Activated CD4-positive, alpha-beta memory T cell treated with anti-CD3 and anti-CD28 coated beads, Interleukin-2, amount 10 ng/mL, durations not matched to agents 7 days and 5 days (primary cell): ENCODE results near the gene SEMA4D. TPM values are rescaled to one million over a fixed set of nuclear protein-coding genes. Genes with fewer than 3 reads are reported as not detected.

Experiments
- CTCF ChIA-PET: fragments of 350-600 bp; sonication (Branson Sonifier 250); formaldehyde crosslinking; loops from one replicate; lab custom pipeline; 2021; ENCODE audit warnings: antibody characterized with exemption, inconsistent platforms; lab: Charles Lee
- POLR2A ChIA-PET: fragments of 350-600 bp; sonication (Branson Sonifier 250); formaldehyde crosslinking; loops from one replicate; lab custom pipeline; 2021; ENCODE audit warnings: antibody characterized with exemption; lab: Charles Lee
- DNase-seq: peaks from one replicate; pipeline ENCODE4 v3.0.0-alpha.2; 2020
- H3K27ac Mint-ChIP-seq: one replicate; pipeline ENCODE4 v1.8.0; 2021; ENCODE audit warnings: mild to moderate bottlenecking, mixed read lengths
- H3K27me3 Mint-ChIP-seq: one replicate; pipeline ENCODE4 v1.8.0; 2021; ENCODE audit warnings: mixed read lengths
- H3K36me3 Mint-ChIP-seq: one replicate; pipeline ENCODE4 v1.8.0; 2021; ENCODE audit warnings: low read depth, mixed read lengths
- H3K4me1 Mint-ChIP-seq: one replicate; pipeline ENCODE4 v1.8.0; 2021; ENCODE audit warnings: mixed read lengths
- H3K4me3 Mint-ChIP-seq: one replicate; pipeline ENCODE4 v1.8.0; 2021; ENCODE audit warnings: mild to moderate bottlenecking, mixed read lengths
- H3K9me3 Mint-ChIP-seq: one replicate; pipeline ENCODE4 v1.8.0; 2021; ENCODE audit warnings: mixed read lengths
- total RNA-seq, 2 experiments: library from RNA; stranded (reverse); gene quantifications; one replicate each; pipeline ENCODE4 v1.2.3, GENCODE V29; 2021

The SEMA4D gene
- total RNA-seq, 2 experiments from 2014 or later = 339 to 350 TPM

GRCh38 chr9:89497257-89497963 is 503 bp downstream of the SEMA4D start:
- CTCF ChIA-PET = interaction anchor here (1.5 to 3.0 kb wide), 2 partner anchors 52 to 68 kb away, joined by 3 to 30 read pairs; no protein-coding TSS in a partner anchor
- H3K36me3 Mint-ChIP-seq = peaks cover 43% of the 10 kb centered on the region
- DNase-seq = peak; percentile 62
- no peaks in the 10 kb centered on the region for H3K9me3 Mint-ChIP-seq
- peak overlapping the region; percentile 96 for H3K27ac Mint-ChIP-seq
- H3K4me1 Mint-ChIP-seq = peaks cover 83% of the 10 kb centered on the region
- H3K4me3 Mint-ChIP-seq = peak overlapping the region; percentile 95
- POLR2A ChIA-PET = interaction anchor here (0.7 to 3.0 kb wide), 13 partner anchors 13 to 87 kb away, joined by 3 to 23 read pairs (median 4); no protein-coding TSS in a partner anchor
- no peaks in the 10 kb centered on the region for H3K27me3 Mint-ChIP-seq

DNA sequence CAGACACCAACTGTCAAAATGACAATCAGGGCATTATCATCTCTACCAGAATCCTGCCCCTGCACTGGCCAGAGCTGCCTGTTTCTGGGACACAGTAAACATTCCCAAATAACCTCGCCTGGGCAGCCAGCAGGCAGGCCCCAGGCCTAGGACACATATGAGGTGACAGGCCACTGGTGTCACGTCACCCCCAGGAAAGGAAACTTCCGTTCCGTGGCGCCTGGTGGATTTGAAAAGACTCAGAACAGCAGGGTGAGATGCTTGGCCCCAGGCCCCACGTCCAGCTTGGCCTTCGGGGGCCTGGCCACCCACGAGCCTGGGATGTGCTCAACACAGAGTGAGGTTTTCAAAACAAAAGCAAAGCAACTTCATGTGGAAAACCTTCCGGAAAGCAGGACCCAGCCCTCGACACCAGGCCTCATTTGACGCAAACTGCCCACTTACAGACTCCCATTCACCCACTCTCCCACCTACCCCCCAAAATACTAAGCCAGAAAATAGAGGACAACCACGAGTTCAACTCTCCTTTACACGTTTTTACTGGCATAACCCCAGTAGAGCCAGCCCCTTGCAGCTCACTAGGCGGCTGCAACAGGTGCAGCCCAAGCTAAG is 1.2 kb downstream of the SEMA4D start:
- H3K27me3 Mint-ChIP-seq = no peaks in the 10 kb centered on the region
- H3K27ac Mint-ChIP-seq = peak overlapping the region; percentile 96
- H3K4me3 Mint-ChIP-seq = peak overlapping the region; percentile 95
- peaks cover 83% of the 10 kb centered on the region for H3K4me1 Mint-ChIP-seq
- peaks cover 50% of the 10 kb centered on the region for H3K36me3 Mint-ChIP-seq
- peak; percentile 71 for DNase-seq
- H3K9me3 Mint-ChIP-seq = no peaks in the 10 kb centered on the region
- ChIA-PET POLR2A (interaction anchor here (0.7 to 3.0 kb wide), 15 partner anchors 12 to 87 kb away, joined by 3 to 23 read pairs (median 8); no protein-coding TSS in a partner anchor), CTCF (interaction anchor here (1.5 to 3.0 kb wide), 2 partner anchors 53 to 67 kb away, joined by 3 to 30 read pairs; no protein-coding TSS in a partner anchor)

- Mint-ChIP-seq H3K27me3 (no peaks in the 10 kb centered on the region), H3K36me3 (peaks cover 55% of the 10 kb centered on the region), H3K4me3 (peak overlapping the region; percentile 95), H3K27ac (peak overlapping the region; percentile 96), H3K9me3 (no peaks in the 10 kb centered on the region), H3K4me1 (peaks cover 83% of the 10 kb centered on the region)
- no peak for DNase-seq
- CTCF ChIA-PET = interaction anchor here (1.2 to 3.0 kb wide), 3 partner anchors 40 to 66 kb away, joined by 3 to 30 read pairs (median 3); no protein-coding TSS in a partner anchor
- POLR2A ChIA-PET = interaction anchor here (1.0 to 3.0 kb wide), 17 partner anchors 10 to 176 kb away, joined by 3 to 23 read pairs (median 4); no protein-coding TSS in a partner anchor
Measured at GRCh38 chr9:89495824-89496560, 1.9 kb downstream of the SEMA4D start.

GRCh38 chr9:89494199-89494598 is 3.7 kb downstream of the SEMA4D start:
- no peak for DNase-seq
- Mint-ChIP-seq H3K4me1 (peaks cover 81% of the 10 kb centered on the region), H3K27me3 (no peaks in the 10 kb centered on the region), H3K9me3 (no peaks in the 10 kb centered on the region), H3K4me3 (peak overlapping the region; percentile 95), H3K36me3 (peaks cover 69% of the 10 kb centered on the region), H3K27ac (peak overlapping the region; percentile 41)
- ChIA-PET POLR2A (interaction anchor here (1.0 to 1.3 kb wide), 2 partner anchors 10 to 30 kb away, joined by 3 read pairs; no protein-coding TSS in a partner anchor), CTCF (no interaction called here)

DNA sequence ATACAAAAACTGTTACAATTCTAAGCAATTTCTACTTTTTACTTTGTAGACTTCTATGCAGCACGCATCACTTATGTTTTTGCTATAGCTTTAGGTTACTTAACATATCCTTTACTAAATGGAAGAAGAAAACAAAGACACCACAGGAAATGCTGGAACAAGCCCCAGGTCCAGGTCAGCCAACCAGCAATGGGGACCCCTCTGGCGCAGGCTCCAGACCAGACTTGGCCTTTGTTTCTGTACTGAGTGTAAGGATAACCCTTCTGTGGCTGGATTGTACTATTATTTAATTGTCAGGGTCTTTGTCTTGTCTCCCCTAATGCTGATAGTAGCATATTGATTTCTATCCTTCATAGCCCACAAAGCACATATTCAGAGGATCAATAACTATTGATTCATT is 4.2 kb downstream of the SEMA4D start:
- POLR2A ChIA-PET = interaction anchor here (0.7 to 1.5 kb wide), 5 partner anchors 9 to 55 kb away, joined by 3 to 4 read pairs (median 3); no protein-coding TSS in a partner anchor
- no peaks in the 10 kb centered on the region for H3K9me3 Mint-ChIP-seq

GRCh38 chr9:89493181-89493580 is 4.7 kb downstream of the SEMA4D start:
- H3K9me3 Mint-ChIP-seq = no peaks in the 10 kb centered on the region
- no peak for DNase-seq
- H3K27ac Mint-ChIP-seq = peak overlapping the region; percentile 11
- peaks cover 80% of the 10 kb centered on the region for H3K4me1 Mint-ChIP-seq
- H3K27me3 Mint-ChIP-seq = no peaks in the 10 kb centered on the region
- H3K36me3 Mint-ChIP-seq = peaks cover 72% of the 10 kb centered on the region
- H3K4me3 Mint-ChIP-seq = peak overlapping the region; percentile 95
- POLR2A ChIA-PET = interaction anchor here (0.7 to 1.5 kb wide), 6 partner anchors 9 to 56 kb away, joined by 3 to 5 read pairs (median 4); no protein-coding TSS in a partner anchor
- CTCF ChIA-PET = interaction anchor here (0.8 kb wide), 1 partner anchor 55 kb away, joined by 3 read pairs; no protein-coding TSS in a partner anchor

More for the DNA sequence above, 4.2 kb downstream of the SEMA4D start:
- no peak for DNase-seq
- Mint-ChIP-seq H3K27ac (peak overlapping the region; percentile 11), H3K27me3 (no peaks in the 10 kb centered on the region), H3K4me3 (peak overlapping the region; percentile 95), H3K4me1 (peaks cover 81% of the 10 kb centered on the region), H3K36me3 (peaks cover 74% of the 10 kb centered on the region)
- CTCF ChIA-PET = interaction anchor here (0.8 kb wide), 1 partner anchor 55 kb away, joined by 3 read pairs; no protein-coding TSS in a partner anchor

DNA sequence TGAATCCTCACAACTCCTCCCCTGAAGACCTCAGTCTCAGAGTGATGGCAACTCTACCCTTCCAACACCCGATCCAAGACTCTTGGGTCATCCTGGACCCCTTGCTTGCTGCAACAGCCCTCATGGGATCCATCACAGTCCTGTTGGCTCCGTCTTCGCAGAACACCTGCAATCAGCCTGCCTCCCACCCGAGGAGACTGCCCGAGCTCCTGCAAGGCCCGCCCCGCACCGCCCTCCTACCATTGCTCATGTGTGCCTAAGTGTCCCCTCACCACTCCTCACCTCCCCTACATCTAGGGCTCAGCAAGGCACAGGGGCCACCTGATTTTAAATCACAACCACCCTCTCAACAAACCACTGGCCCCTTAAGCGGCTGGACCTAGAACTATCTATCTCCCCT is 5.3 kb downstream of the SEMA4D start:
- DNase-seq = no peak

DNA sequence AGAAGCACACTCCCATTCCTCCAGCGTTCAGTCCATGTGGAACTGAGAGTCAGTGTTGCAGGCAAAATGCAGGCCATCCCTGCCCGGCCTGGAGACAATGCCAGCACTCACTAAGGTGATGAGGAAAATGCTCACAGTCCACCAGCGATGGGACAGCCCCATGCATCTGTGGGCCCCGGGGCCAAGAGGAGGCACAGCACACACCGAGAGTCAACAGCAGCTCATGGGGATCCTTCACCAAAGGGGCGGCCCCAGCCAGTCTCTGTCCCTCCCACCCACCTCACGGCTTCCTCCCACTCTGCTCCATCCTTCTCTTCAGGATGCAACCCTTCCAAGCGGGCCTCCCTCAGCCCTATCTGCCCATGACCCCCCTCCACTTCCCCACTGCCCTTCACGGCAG is 6.2 kb downstream of the SEMA4D start:
- peak overlapping the region; percentile 36 for H3K4me3 Mint-ChIP-seq
- no peaks in the 10 kb centered on the region for H3K27me3 Mint-ChIP-seq
- ChIA-PET POLR2A (interaction anchor here (1.2 to 3.1 kb wide), 2 partner anchors 10 to 29 kb away, joined by 3 to 13 read pairs; no protein-coding TSS in a partner anchor), CTCF (interaction anchor here (6.8 kb wide), 1 partner anchor 57 kb away, joined by 60 read pairs; no protein-coding TSS in a partner anchor)
- H3K9me3 Mint-ChIP-seq = no peaks in the 10 kb centered on the region
- peak overlapping the region; percentile 67 for H3K27ac Mint-ChIP-seq
- H3K4me1 Mint-ChIP-seq = peaks cover 92% of the 10 kb centered on the region
- peaks cover 73% of the 10 kb centered on the region for H3K36me3 Mint-ChIP-seq
- no peak for DNase-seq

More for the DNA sequence above, 5.3 kb downstream of the SEMA4D start:
- CTCF ChIA-PET = interaction anchor here (0.7 to 6.8 kb wide), 3 partner anchors 31 to 57 kb away, joined by 3 to 60 read pairs (median 3); no protein-coding TSS in a partner anchor
- peak overlapping the region; percentile 67 for H3K27ac Mint-ChIP-seq
- POLR2A ChIA-PET = interaction anchor here (1.2 to 1.5 kb wide), 4 partner anchors 11 to 56 kb away, joined by 3 to 5 read pairs (median 4); no protein-coding TSS in a partner anchor
- H3K4me3 Mint-ChIP-seq = peak overlapping the region; percentile 36
- no peaks in the 10 kb centered on the region for H3K27me3 Mint-ChIP-seq
- peaks cover 83% of the 10 kb centered on the region for H3K4me1 Mint-ChIP-seq
- peaks cover 77% of the 10 kb centered on the region for H3K36me3 Mint-ChIP-seq
- no peaks in the 10 kb centered on the region for H3K9me3 Mint-ChIP-seq

DNA sequence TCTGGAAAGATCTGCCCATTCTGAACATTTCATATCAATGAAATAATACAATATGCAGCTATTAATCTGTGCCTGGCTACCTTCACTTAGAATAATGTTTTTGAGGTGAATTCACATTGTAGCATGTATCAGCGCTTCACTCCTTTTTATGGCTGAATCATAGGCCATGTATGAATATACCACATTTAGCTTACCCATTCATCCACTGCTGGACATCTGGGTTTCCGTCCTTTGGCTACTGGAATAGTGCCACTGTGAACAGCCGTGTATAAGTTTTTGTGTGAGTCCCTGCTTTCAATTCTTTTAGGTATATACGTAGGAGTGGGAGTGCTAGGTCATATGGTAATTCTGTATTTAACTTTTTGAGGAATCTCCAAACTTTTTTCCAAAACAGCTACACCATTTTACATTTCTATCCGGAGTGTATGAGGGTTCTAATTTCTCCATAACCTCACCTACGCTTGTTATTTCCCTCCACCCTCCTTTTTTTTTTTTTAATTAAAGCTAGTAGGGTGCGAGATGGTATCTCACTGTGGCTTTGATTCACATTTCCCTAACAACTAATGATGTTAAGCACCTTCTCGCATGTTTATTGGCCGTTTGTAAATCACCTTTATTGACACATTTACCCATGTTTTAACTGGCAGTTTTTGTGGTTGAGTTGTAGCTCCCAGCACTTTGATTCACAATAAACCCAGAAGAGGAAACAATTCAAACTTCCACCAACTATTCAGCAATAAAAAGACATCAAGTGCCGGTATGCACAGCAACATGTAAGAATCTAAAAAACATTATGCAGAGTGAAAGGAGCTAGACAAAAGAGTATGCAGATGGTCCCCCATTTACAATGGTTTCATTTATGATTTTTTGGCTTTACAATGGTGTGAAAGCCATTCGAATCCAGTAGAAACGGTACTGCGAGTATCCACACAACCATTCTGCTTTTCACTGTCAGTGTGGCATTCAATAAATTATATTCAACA is 8.1 kb downstream of the SEMA4D start:
- ChIA-PET CTCF (interaction anchor here (0.7 to 6.8 kb wide), 9 partner anchors 10 to 171 kb away, joined by 3 to 60 read pairs (median 5); partner anchors contain the start of gene SECISBP2), POLR2A (interaction anchor here (0.7 to 3.1 kb wide), 25 partner anchors 8 to 178 kb away, joined by 3 to 15 read pairs (median 4); no protein-coding TSS in a partner anchor)
- peaks cover 69% of the 10 kb centered on the region for H3K36me3 Mint-ChIP-seq
- no peak for DNase-seq
- H3K27ac Mint-ChIP-seq = peak overlapping the region; percentile 87
- H3K4me1 Mint-ChIP-seq = peaks cover 95% of the 10 kb centered on the region
- no peaks in the 10 kb centered on the region for H3K27me3 Mint-ChIP-seq
- H3K4me3 Mint-ChIP-seq = peak overlapping the region; percentile 61
- no peaks in the 10 kb centered on the region for H3K9me3 Mint-ChIP-seq

- POLR2A ChIA-PET = interaction anchor here (1.2 to 3.1 kb wide), 11 partner anchors 7 to 66 kb away, joined by 3 to 15 read pairs (median 8); no protein-coding TSS in a partner anchor
Measured at GRCh38 chr9:89488936-89489335, 9.0 kb downstream of the SEMA4D start.

More at GRCh38 chr9:89488936-89489335, 9.0 kb downstream of the SEMA4D start:
- DNase-seq = no peak
- H3K4me3 Mint-ChIP-seq = no peak overlapping the region
- H3K36me3 Mint-ChIP-seq = peaks cover 69% of the 10 kb centered on the region
- H3K27me3 Mint-ChIP-seq = no peaks in the 10 kb centered on the region
- H3K9me3 Mint-ChIP-seq = no peaks in the 10 kb centered on the region
- CTCF ChIA-PET = interaction anchor here (1.2 to 6.8 kb wide), 4 partner anchors 9 to 62 kb away, joined by 3 to 60 read pairs (median 4); no protein-coding TSS in a partner anchor
- no peak overlapping the region for H3K27ac Mint-ChIP-seq
- H3K4me1 Mint-ChIP-seq = peaks cover 95% of the 10 kb centered on the region
